ENCODE results near the gene ALPG. TPM values are rescaled to one million over a fixed set of nuclear protein-coding genes. Genes with fewer than 3 reads are reported as not detected.

ALPG gene
- total RNA-seq, 1 experiment from 2014 or later = 0.10 TPM

DNA sequence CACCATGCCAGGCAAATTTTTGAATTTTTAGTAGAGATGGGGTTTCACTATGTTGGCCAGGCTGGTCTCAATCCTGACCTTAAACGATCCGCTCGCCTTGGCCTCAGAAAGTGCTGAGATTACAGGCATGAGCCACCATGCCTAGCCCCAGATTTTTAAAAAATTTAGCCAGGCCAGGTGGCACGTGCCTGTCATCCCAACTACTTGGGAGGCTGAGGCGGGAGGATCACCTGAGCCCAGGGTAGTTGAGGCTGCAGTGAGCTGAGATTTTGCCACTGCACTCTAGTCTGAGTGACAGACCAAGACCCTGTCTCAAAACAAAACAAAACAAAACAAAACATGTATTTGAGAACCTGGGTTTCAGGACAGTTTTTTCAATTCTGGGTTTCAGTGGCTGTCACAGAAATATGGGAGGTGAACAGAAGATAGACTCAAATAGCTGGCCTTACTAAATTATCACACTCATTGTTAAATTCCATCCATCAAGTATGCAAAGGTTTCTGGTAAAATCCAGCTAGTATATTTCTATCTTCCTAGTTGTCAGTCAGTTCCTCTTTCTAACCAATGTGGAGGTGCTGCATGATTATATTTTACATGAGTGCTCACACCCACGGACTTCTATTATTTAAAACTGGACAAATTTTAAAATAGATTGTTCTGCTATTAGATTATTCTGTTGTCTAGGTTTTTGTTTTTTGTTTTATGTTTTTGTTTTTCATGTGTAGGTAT is 5.4 kb downstream of the ALPG start:
- no peaks in the 10 kb centered on the region for H3K27me3 ChIP-seq (ENCODE audit: insufficient read depth, low read length)
- ATAC-seq = no peak
- CTCF ChIA-PET = interaction anchor here (1.1 kb wide), 1 partner anchor 512 kb away, joined by 5 read pairs; no protein-coding TSS in a partner anchor
- BruUV-seq (replicated peaks) = no TSS peak
- intact Hi-C loops (cut with micrococcal nuclease) = no loop called here
- RAD21 ChIA-PET (ENCODE audit: low non-redundant PET in 1 of 2, low total read pairs in 2 of 2, uncharacterized antibody in 2 of 2, unreplicated experiment in 2 of 2) = no interaction called here
- no peak overlapping the region for H2AFZ ChIP-seq (ENCODE audit: low read depth, low read length, poor library complexity, severe bottlenecking)
- POLR2A ChIA-PET = no interaction called here
- no peaks in the 10 kb centered on the region for H3K79me2 ChIP-seq (ENCODE audit: insufficient read depth, low read length)
- H3K36me3 ChIP-seq (ENCODE audit: control insufficient read depth in 1 of 2, insufficient read depth in 2 of 2, low read length in 2 of 2) = no peaks in the 10 kb centered on the region
- peaks cover 3 to 12% of the 10 kb centered on the region in 2 experiments; a peak in 3 of 4 replicates for H3K4me1 ChIP-seq (ENCODE audit: control insufficient read depth in 1 of 2, insufficient read depth in 2 of 2, low read length in 2 of 2)
- H4K20me1 ChIP-seq (ENCODE audit: insufficient read depth) = no peaks in the 10 kb centered on the region
- no peaks in the 10 kb centered on the region for H3K9me3 ChIP-seq (ENCODE audit: control insufficient read depth in 1 of 2, insufficient read depth in 1 of 2, low read depth in 1 of 2, low read length in 2 of 2)
- no peak overlapping the region for H3K9ac ChIP-seq (ENCODE audit: low read length)
- H3K27ac ChIP-seq (ENCODE audit: low read depth, low read length) = no peak overlapping the region
- no peak for TF ChIP-seq TCF7L2 (IDR thresholded peaks at IDR 0.05; ENCODE audit: borderline replicate concordance, extremely low read depth, insufficient read depth, insufficient read length)
- TF ChIP-seq ATF3 (IDR thresholded peaks at IDR 0.05) = no peak
- no peak for TF ChIP-seq RAD21 (IDR thresholded peaks at IDR 0.05; ENCODE audit: low read depth)
- TF ChIP-seq POLR2A (IDR thresholded peaks at IDR 0.05; ENCODE audit: borderline replicate concordance, extremely low read depth, insufficient read depth, insufficient read length) = no peak
- no peak for TF ChIP-seq YY1 (IDR thresholded peaks at IDR 0.05; ENCODE audit: extremely low read depth, insufficient replicate concordance, low read depth, low read length)
- no peak for TF ChIP-seq JUND (IDR thresholded peaks at IDR 0.05)
- no peak for TF ChIP-seq SRF (IDR thresholded peaks at IDR 0.05; ENCODE audit: low read depth)
- no peak for TF ChIP-seq EZH2 (IDR thresholded peaks at IDR 0.05)
- TF ChIP-seq SIN3A (IDR thresholded peaks at IDR 0.05; ENCODE audit: low read depth) = no peak
- no peak for TF ChIP-seq EGR1 (IDR thresholded peaks at IDR 0.05; ENCODE audit: low read depth)
- TF ChIP-seq, protein P1, sequence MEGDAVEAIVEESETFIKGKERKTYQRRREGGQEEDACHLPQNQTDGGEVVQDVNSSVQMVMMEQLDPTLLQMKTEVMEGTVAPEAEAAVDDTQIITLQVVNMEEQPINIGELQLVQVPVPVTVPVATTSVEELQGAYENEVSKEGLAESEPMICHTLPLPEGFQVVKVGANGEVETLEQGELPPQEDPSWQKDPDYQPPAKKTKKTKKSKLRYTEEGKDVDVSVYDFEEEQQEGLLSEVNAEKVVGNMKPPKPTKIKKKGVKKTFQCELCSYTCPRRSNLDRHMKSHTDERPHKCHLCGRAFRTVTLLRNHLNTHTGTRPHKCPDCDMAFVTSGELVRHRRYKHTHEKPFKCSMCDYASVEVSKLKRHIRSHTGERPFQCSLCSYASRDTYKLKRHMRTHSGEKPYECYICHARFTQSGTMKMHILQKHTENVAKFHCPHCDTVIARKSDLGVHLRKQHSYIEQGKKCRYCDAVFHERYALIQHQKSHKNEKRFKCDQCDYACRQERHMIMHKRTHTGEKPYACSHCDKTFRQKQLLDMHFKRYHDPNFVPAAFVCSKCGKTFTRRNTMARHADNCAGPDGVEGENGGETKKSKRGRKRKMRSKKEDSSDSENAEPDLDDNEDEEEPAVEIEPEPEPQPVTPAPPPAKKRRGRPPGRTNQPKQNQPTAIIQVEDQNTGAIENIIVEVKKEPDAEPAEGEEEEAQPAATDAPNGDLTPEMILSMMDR (IDR thresholded peaks at IDR 0.05 in 2 of 3, conservative IDR thresholded peaks at IDR 0.05 in 1 of 3; ENCODE audit: borderline replicate concordance in 1 of 3, insufficient read depth in 1 of 3, low read depth in 2 of 3, low read length in 2 of 3) = no peak
- H3K4me2 ChIP-seq (ENCODE audit: low read length) = no peak overlapping the region
- no peaks in the 10 kb centered on the region for H3K9me2 ChIP-seq (ENCODE audit: insufficient read depth)
- no peak for DNase-seq (ENCODE audit: low read depth, low spot score)
- H3K4me3 ChIP-seq (replicated peaks in 1 of 2; ENCODE audit: low read depth in 1 of 2, low read length in 2 of 2) = no peak overlapping the region

Measured in HCT116 (cell line).